Measurements from ENCODE around the gene SLF2.
A peak's percentile ranks its signal among the peaks of the same experiment; 100 is the strongest.

SLF2 gene

GRCh38 chr10:100912605-100913469 is at the start of gene SLF2:
SLF2 (plus strand) TSS chr10:100912963; CDS start chr10:100913111, 148 bp downstream.
- peak; percentile 100 for FAIRE-seq
- DNase-seq (ENCODE audit: insufficient read length, low spot score) = peak; percentile 93

GRCh38 chr10:100863433-100863832 is 49.3 kb upstream of the SLF2 start:
- FAIRE-seq = no peak
- no peak for DNase-seq (ENCODE audit: insufficient read length, low spot score)

DNA sequence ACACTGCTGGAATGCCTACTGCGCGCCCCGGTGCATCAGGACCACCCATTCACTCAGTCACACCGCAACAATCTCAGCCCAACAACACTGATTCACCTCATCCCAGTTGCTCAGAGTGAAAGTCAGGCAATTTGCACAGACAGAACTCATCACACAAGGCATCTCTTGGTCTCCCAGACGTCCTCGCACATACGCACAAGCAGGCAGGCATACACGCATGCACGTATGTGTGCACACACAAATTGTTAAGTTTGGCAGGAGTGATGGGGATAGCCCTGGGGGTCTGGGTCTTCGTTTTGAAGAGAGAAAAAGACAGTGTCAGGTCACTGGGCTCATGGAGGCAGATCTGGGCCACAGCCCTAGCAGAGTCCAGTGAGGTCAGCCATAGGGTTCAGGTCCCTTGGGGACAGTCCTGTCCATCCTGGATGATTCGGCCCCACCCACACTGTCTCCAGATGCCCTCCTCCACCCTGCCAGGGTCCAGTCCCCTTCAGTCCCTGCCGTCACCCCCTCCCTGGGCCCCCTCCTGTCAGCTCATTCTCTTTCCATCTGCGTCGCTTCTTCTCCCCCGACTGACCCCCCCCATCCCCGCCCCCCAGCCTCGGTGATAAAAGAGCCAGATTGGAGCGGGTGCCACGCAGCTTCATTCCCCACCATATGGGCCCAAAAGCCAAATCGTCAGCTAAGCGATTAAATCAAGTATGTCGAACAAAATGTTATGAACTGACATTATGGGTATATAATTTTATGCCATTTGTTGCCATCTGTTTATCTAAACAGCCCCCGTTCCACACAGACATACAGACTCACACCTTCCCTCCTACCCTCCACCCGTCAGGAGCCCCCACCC is 48.5 kb upstream of the SLF2 start:
- FAIRE-seq (no peak), DNase-seq (ENCODE audit: insufficient read length, low spot score) (no peak)

DNA sequence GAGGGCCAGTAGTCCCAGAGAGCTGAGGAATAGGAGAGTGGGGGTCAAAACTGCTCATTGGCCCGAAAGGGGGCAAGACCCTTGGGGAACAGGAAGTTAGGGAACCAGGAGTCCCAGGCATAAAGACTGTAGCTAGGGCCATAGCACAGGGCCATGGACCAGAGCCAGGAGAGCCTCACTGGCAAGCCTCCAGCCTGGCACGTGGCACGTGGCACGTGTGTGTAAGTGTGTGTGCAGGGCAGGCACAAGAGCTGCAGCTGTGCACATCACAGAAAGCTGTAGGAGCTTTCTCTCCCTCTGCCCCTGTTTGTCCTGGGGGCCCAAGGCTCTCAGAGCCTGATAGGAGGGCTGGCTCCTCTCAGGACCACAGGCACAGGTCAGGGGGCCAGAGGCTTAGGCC is 47.8 kb upstream of the SLF2 start:
- FAIRE-seq (no peak), DNase-seq (ENCODE audit: insufficient read length, low spot score) (no peak)

DNA sequence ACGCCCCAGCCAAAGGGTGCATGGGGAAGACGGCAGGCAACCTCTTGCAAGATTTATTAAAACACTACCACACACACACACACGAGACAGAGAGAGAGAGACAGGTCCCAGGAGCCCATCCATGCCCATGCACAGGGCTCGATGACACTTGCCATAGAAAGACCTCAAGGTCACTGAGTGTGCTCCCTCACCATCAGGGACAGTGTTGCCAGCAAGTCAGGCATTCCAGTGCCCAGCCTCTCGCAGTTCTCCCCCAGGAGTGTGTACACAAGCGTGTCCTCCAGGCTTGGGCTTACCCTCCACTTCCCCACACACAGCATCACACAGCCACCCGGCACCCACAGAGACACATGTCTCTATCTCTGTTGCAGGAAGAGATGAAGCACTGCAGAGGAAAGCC is 46.8 kb upstream of the SLF2 start:
- DNase-seq (ENCODE audit: insufficient read length, low spot score) (no peak), FAIRE-seq (no peak)

DNA sequence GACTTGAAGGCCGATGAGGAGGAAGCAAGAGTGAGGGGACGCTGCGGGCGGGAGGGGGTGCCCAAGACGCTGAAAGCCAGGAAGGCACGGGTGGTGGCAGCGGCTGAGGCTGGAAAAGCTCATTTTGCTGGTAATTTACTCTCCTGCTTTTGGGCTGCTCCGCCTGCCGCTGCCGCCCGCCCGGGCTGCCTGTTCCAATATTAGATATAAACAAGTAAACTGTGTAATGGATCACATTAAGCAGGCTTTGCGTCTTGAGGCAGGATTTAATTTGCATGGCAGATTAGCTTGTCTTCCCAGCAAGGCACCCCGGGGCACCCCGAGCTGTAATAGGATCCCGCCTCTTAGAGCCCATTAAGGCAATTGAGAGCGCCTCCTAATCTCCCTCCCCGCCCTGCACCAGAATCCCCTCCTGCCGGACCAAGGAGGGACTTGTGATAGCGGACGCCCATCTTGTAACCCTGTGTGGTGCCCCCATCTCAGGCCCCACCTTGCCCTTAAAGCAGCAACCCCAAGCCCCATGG is 46.1 kb upstream of the SLF2 start:
- FAIRE-seq (no peak), DNase-seq (ENCODE audit: insufficient read length, low spot score) (no peak)

DNA sequence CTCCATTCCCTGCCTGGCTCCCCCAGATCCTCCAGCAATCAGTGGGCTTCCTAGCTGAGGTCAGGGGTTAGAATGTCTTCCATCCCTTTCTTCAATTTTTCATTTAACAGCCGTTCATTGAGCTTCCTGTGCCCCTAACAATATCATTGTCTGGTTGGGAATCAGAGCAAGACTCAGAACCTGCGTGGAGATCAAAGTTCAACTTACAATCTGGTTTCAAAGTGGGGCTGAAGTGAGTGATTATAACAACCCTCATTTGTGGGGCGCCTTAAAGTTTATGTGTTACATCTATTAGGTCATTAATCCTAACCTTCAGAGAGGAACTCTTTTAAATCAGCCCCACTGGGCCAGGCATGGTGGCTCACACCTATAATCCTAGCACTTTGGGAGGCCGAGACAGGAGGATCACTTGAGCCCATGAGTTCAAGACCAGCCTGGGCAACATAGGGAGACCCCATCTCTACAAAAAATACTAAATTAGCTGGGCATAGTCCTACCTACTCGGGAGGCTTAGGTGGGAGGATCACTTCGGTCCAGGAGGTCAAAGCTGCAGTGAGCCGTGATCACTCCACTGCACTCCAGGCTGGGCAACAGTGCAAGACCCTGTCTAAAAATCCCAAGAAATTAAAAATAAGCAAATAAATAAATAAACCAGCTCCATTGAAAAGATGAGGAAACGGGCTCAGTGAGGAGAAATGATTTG is 45.4 kb upstream of the SLF2 start:
- no peak for FAIRE-seq
- no peak for DNase-seq (ENCODE audit: insufficient read length, low spot score)

GRCh38 chr10:100868382-100868781 is 44.4 kb upstream of the SLF2 start:
- DNase-seq (ENCODE audit: insufficient read length, low spot score) (no peak), FAIRE-seq (no peak)

DNA sequence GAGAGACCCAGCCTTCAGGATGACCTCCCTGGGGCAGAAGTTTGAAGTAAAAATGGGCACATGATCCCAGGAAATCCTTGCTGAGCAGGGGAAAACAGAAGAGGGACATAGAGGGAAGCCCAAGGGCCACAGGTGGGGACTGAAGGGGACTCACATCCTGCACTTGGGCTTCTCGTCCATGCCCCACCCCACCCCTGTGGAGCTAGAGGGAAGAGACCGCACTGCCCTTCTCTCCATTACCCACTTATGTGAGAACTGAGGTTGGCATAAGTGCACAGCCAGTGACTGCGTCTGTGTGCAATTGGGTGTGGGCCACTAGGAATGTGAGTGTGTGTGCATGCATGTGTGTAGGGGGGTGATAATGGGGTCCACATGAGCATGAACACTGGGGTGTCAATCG is 43.4 kb upstream of the SLF2 start:
- FAIRE-seq = no peak
- DNase-seq (ENCODE audit: insufficient read length, low spot score) = no peak

DNA sequence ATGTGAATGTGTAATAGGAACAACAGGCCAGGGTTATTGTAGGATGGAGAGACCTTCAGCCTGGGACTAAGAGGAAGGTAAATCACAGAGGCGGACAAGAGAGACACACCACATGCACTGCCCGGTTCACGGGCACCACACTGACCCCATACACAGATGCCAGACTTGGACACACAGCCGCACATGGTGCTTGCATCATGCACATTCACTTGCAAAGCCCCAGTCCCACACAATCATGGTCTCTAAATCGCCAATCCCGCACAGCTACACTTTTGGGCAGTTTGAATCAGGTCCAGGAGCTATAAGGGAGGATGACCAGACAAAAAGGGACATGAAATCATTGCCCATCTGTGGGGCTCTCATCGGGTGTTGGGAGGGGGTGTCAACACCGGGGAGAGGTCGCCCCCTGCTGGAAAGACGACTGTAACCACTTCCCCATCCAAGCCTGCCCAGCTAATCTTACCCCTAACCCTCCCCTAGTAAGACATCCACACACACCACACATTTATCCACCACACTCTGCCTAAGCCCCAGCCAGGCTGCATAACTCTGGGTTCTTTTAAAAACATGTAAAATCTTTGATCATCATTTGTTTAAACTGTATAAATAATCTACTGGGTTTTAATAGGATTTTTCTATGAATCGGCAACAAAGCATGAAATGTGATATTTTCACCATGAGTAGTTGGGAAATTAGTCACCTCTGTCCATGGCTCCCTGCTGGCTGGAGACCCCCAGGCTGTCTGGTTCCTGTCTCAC is 40.5 kb upstream of the SLF2 start:
- FAIRE-seq (no peak), DNase-seq (ENCODE audit: insufficient read length, low spot score) (peak; percentile 72)

- FAIRE-seq = no peak
These were observed 39.5 kb upstream of the SLF2 start for GRCh38 chr10:100873146-100873826.

GRCh38 chr10:100873827-100874326 is 38.9 kb upstream of the SLF2 start:
- FAIRE-seq (no peak), DNase-seq (ENCODE audit: insufficient read length, low spot score) (no peak)

More at GRCh38 chr10:100873146-100873826, 39.5 kb upstream of the SLF2 start:
- DNase-seq (ENCODE audit: insufficient read length, low spot score) = no peak

GRCh38 chr10:100874702-100875483 is 37.9 kb upstream of the SLF2 start:
- DNase-seq (ENCODE audit: insufficient read length, low spot score) = no peak
- no peak for FAIRE-seq

- no peak for FAIRE-seq
These were observed 37.1 kb upstream of the SLF2 start for GRCh38 chr10:100875484-100876166.

GRCh38 chr10:100876585-100877460 is 35.9 kb upstream of the SLF2 start:
- DNase-seq (ENCODE audit: insufficient read length, low spot score) = no peak
- FAIRE-seq = no peak

More at GRCh38 chr10:100875484-100876166, 37.1 kb upstream of the SLF2 start:
- DNase-seq (ENCODE audit: insufficient read length, low spot score) = no peak

DNA sequence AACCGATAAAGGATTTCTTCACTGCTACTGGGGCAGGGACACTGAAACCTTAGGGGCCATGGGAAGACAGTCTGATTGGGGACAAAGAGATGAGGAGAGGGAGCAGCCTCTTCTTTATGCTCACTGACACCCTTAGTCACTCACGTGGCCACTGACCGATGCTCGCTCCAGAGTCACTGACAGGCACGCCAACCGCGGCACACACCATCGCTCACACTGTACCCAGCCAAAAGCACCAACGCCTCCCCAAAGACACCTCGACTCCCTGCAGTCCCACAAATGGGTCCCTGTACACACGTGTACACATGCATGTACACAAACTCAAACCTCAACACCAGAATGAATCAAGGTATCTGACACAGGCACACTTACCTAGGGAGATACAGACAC is 35.3 kb upstream of the SLF2 start:
- FAIRE-seq (no peak), DNase-seq (ENCODE audit: insufficient read length, low spot score) (no peak)

DNA sequence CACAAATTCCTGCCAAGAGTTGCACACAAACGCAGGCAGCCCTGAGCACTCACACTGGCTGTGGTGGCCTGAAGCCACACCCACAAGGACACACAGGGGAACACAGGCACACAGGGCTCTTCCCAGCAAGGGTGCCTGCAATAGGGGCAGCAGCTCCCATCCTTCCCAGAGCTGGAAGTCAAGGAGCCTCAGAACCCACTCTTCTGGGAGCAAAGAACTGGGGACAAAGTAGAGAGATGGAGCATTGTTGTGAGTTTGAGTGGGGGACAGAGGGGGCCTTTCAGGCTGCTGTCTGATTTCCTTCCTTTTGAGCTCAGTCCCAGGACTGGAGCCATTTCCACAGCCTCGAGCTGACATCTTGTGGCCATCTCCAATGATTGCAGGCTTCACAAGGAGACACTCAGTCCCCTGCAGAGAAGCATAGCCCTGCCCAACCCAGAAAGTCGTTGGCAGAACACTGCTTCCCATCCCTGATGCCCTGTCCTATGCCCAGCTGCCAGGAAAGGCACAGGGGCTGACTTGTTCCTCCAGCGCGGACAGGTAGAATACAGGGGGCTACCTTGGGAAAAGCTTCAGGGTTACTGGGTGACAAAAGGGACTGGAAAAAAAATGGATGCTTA is 34.4 kb upstream of the SLF2 start:
- FAIRE-seq = no peak
- DNase-seq (ENCODE audit: insufficient read length, low spot score) = peak; percentile 53

Data from GM19239 (cell line).